Neural cell (in vitro differentiated cells): ENCODE measurements around the gene EHMT1. TPM values are rescaled to one million over a fixed set of nuclear protein-coding genes. Genes with fewer than 3 reads are reported as not detected.

Source experiments
- H2AFZ ChIP-seq: fragments of 200-600, 300-800 bp; sonication (generic), shearing (Covaris generic); 2 replicates; pipeline ENCODE4 v1.6.0; 2014; ENCODE audit warnings: low read depth, mild to moderate bottlenecking, antibody characterized with exemption, low read length, moderate library complexity
- H3F3A ChIP-seq: fragments of 200-600 bp; shearing (Covaris generic); 2 replicates; pipeline ENCODE4 v1.6.1; 2016; ENCODE audit warnings: mild to moderate bottlenecking, moderate library complexity, mixed read lengths, antibody characterized with exemption, low read length; ENCODE audit not compliant: insufficient read depth, poor library complexity, severe bottlenecking
- H3K27ac ChIP-seq: fragments of 200-600, 300-800 bp; sonication (generic), shearing (Covaris generic); 2 replicates; pipeline ENCODE4 v1.5.1; 2014; ENCODE audit warnings: mild to moderate bottlenecking, low read length, moderate library complexity
- H3K27me3 ChIP-seq: fragments of 300-800, 200-600 bp; sonication (generic), shearing (Covaris generic); 2 replicates; pipeline ENCODE4 v1.6.0; 2014; ENCODE audit warnings: mild to moderate bottlenecking, low read depth, low read length, moderate library complexity; ENCODE audit not compliant: insufficient read depth
- H3K36me3 ChIP-seq: fragments of 300-800, 200-600 bp; sonication (generic), shearing (Covaris generic); 2 replicates; pipeline ENCODE4 v1.5.1; 2014; ENCODE audit warnings: mild to moderate bottlenecking, antibody characterized with exemption, low read length, moderate library complexity; ENCODE audit not compliant: insufficient read depth
- H3K4me2 ChIP-seq: fragments of 300-800, 200-600 bp; sonication (generic), shearing (Covaris generic); 2 replicates; pipeline ENCODE4 v1.6.0; 2014; ENCODE audit warnings: mild to moderate bottlenecking, low read length
- H3K4me3 ChIP-seq: fragments of 300-800, 200-600 bp; sonication (generic), shearing (Covaris generic); 2 replicates; pipeline ENCODE4 v1.5.1; 2014; ENCODE audit warnings: mild to moderate bottlenecking, low read length, moderate library complexity
- H3K79me2 ChIP-seq: fragments of 200-600 bp; shearing (Covaris generic); replicated peaks from 2 replicates; pipeline ENCODE4 v1.6.0; 2014; ENCODE audit warnings: mild to moderate bottlenecking, low read length, moderate library complexity; ENCODE audit not compliant: insufficient read depth
- H3K9ac ChIP-seq: fragments of 300-800, 200-600 bp; sonication (generic), shearing (Covaris generic); 2 replicates; pipeline ENCODE4 v1.6.1; 2016; ENCODE audit warnings: mild to moderate bottlenecking, low read length, mixed read lengths
- H3K9me2 ChIP-seq: fragments of 200-600 bp; shearing (Covaris generic); 2 replicates; pipeline ENCODE4 v1.6.1; 2016; ENCODE audit warnings: mild to moderate bottlenecking, low read length, mixed read lengths; ENCODE audit not compliant: insufficient read depth
- H3K9me3 ChIP-seq: fragments of 200-600, 300-800 bp; sonication (generic), shearing (Covaris generic); 2 replicates; pipeline ENCODE4 v1.6.1; 2016; ENCODE audit warnings: mild to moderate bottlenecking, mixed run types, low read length, moderate library complexity, mixed read lengths
- H4K20me1 ChIP-seq: fragments of 200-600 bp; shearing (Covaris generic); 2 replicates; pipeline ENCODE4 v1.6.1; 2016; ENCODE audit warnings: mild to moderate bottlenecking, mixed run types; ENCODE audit not compliant: insufficient read depth
- EP300 ChIP-seq: fragments of 450-650 bp; conservative IDR thresholded peaks from 2 replicates; pipeline ENCODE4 v1.6.1; 2014; ENCODE audit warnings: antibody characterized with exemption, mild to moderate bottlenecking, moderate library complexity; ENCODE audit not compliant: poor library complexity, severe bottlenecking
- EZH2 ChIP-seq: fragments of 200-600, 300-800 bp; shearing (Covaris generic), sonication (generic); IDR thresholded peaks from 2 replicates; pipeline ENCODE4 v1.6.1; 2014; ENCODE audit warnings: antibody characterized with exemption, low read length, borderline replicate concordance, mild to moderate bottlenecking; ENCODE audit not compliant: insufficient read depth, poor library complexity, severe bottlenecking
- MXI1 ChIP-seq: fragments of 450-650 bp; conservative IDR thresholded peaks from 2 replicates; pipeline ENCODE4 v1.6.1; 2014; ENCODE audit warnings: antibody characterized with exemption, mild to moderate bottlenecking; ENCODE audit not compliant: poor library complexity, severe bottlenecking
- POLR2AphosphoS5 ChIP-seq: IDR thresholded peaks from 2 replicates; pipeline ENCODE4 v1.6.1; 2012
- RAD21 ChIP-seq: fragments of 450-650 bp; conservative IDR thresholded peaks from 2 replicates; pipeline ENCODE4 v1.6.1; 2014; ENCODE audit warnings: antibody characterized with exemption, mild to moderate bottlenecking, moderate library complexity
- SMC3 ChIP-seq: fragments of 450-650 bp; conservative IDR thresholded peaks from 2 replicates; pipeline ENCODE4 v1.6.1; 2014; ENCODE audit warnings: antibody characterized with exemption, mild to moderate bottlenecking, moderate library complexity; ENCODE audit not compliant: poor library complexity
- TAF1 ChIP-seq: IDR thresholded peaks from 2 replicates; pipeline ENCODE4 v1.6.1; 2012; ENCODE audit warnings: low read depth
- polyA plus RNA-seq: library from polyadenylated mRNA; depleted of rRNA; stranded (reverse); fragments of >200 nt; gene quantifications from 2 replicates; pipeline ENCODE4 v1.2.3, GENCODE V29; 2014
- TF ChIP-seq, protein P1 (sequence below): IDR thresholded peaks from 2 replicates; pipeline ENCODE4 v1.6.1; 2012; ENCODE audit warnings: borderline replicate concordance
- TF ChIP-seq, protein P2 (sequence below): fragments of 450-650 bp; IDR thresholded peaks from 2 replicates; pipeline ENCODE4 v1.5.1; 2014; ENCODE audit warnings: antibody characterized with exemption, mild to moderate bottlenecking, moderate library complexity; ENCODE audit not compliant: poor library complexity, severe bottlenecking

Gene EHMT1
- polyA plus RNA-seq, 1 donor from 2014 or later, result 53.0 TPM

DNA sequence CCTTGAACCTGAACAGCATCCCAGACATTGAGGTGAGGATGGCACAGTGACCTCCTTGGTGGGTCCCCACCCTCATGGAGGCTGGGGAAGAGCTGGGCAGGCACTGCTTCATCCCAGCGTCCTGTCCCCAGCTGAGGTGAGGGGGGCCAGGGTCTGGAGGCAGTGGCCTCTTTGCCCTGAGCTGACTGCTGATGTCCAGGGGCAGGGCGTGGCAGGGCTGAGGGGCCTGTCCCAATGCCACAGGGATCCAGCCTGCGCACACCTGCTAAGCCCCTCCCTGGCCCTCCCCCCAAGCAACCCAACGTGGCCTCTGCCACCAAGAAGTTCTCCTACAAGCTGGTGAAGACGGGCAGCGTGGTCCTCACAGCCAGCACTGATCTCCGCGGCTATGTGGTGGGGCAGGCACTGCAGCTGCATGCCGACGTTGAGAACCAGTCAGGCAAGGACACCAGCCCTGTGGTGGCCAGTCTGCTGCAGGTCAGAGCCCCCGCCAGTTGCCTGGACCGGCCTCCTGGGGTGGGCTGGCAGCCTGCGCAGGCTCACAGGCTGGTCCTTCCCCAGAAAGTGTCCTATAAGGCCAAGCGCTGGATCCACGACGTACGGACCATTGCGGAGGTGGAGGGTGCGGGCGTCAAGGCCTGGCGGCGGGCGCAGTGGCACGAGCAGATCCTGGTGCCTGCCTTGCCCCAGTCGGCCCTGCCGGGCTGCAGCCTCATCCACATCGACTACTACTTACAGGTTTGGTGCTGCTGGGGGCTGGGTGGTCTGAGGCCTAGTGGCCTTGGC is 4.9 kb upstream of the EHMT1 start:
- Histone ChIP-seq H3F3A (no peaks in the 10 kb centered on the region), H3K27me3 (no peaks in the 10 kb centered on the region), H4K20me1 (no peaks in the 10 kb centered on the region), H3K27ac (no peak overlapping the region), H3K9me2 (no peaks in the 10 kb centered on the region), H3K9ac (no peak overlapping the region), H3K9me3 (no peaks in the 10 kb centered on the region), H3K4me3 (no peak overlapping the region), H3K36me3 (no peaks in the 10 kb centered on the region), H3K79me2 (peaks cover 16% of the 10 kb centered on the region), H2AFZ (no peak overlapping the region), H3K4me2 (no peak overlapping the region)
- TF ChIP-seq EZH2, result no peak
- no peak for TF ChIP-seq EP300
- no peak for TF ChIP-seq RAD21
- TF ChIP-seq POLR2AphosphoS5, result no peak
- TF ChIP-seq TAF1, result no peak
- TF ChIP-seq, protein P1, sequence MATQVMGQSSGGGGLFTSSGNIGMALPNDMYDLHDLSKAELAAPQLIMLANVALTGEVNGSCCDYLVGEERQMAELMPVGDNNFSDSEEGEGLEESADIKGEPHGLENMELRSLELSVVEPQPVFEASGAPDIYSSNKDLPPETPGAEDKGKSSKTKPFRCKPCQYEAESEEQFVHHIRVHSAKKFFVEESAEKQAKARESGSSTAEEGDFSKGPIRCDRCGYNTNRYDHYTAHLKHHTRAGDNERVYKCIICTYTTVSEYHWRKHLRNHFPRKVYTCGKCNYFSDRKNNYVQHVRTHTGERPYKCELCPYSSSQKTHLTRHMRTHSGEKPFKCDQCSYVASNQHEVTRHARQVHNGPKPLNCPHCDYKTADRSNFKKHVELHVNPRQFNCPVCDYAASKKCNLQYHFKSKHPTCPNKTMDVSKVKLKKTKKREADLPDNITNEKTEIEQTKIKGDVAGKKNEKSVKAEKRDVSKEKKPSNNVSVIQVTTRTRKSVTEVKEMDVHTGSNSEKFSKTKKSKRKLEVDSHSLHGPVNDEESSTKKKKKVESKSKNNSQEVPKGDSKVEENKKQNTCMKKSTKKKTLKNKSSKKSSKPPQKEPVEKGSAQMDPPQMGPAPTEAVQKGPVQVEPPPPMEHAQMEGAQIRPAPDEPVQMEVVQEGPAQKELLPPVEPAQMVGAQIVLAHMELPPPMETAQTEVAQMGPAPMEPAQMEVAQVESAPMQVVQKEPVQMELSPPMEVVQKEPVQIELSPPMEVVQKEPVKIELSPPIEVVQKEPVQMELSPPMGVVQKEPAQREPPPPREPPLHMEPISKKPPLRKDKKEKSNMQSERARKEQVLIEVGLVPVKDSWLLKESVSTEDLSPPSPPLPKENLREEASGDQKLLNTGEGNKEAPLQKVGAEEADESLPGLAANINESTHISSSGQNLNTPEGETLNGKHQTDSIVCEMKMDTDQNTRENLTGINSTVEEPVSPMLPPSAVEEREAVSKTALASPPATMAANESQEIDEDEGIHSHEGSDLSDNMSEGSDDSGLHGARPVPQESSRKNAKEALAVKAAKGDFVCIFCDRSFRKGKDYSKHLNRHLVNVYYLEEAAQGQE, result no peak
- no peak for TF ChIP-seq SMC3
- no peak for TF ChIP-seq MXI1
- TF ChIP-seq, protein P2, sequence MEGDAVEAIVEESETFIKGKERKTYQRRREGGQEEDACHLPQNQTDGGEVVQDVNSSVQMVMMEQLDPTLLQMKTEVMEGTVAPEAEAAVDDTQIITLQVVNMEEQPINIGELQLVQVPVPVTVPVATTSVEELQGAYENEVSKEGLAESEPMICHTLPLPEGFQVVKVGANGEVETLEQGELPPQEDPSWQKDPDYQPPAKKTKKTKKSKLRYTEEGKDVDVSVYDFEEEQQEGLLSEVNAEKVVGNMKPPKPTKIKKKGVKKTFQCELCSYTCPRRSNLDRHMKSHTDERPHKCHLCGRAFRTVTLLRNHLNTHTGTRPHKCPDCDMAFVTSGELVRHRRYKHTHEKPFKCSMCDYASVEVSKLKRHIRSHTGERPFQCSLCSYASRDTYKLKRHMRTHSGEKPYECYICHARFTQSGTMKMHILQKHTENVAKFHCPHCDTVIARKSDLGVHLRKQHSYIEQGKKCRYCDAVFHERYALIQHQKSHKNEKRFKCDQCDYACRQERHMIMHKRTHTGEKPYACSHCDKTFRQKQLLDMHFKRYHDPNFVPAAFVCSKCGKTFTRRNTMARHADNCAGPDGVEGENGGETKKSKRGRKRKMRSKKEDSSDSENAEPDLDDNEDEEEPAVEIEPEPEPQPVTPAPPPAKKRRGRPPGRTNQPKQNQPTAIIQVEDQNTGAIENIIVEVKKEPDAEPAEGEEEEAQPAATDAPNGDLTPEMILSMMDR, result no peak

DNA sequence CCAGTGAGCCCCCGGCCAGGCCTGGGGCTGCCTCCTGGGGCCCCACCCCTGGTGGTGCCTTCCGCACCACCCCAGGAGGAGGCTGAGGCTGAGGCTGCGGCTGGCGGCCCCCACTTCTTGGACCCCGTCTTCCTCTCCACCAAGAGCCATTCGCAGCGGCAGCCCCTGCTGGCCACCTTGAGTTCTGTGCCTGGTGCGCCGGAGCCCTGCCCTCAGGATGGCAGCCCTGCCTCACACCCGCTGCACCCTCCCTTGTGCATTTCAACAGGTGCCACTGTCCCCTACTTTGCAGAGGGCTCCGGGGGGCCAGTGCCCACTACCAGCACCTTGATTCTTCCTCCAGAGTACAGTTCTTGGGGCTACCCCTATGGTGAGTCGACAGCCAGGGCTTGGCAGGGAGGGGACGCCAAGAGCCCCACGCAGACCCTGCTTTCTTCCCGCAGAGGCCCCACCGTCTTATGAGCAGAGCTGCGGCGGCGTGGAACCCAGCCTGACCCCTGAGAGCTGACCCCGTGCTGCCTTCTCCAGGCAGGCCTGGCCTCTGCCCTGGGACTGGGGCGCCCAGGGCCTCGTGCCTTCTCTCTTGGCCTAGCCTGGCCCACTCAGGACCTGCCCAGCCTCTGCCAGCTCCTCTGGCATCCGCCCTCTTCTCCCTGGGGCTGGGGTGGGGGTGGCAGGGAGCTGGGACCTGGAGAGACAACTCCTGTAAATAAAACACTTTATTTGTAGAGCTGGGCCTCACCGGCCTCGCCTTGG is 4.0 kb upstream of the EHMT1 start:
- Histone ChIP-seq H3K4me3 (no peak overlapping the region), H3K9me2 (no peaks in the 10 kb centered on the region), H3F3A (no peaks in the 10 kb centered on the region), H2AFZ (no peak overlapping the region), H3K36me3 (no peaks in the 10 kb centered on the region), H3K4me2 (no peak overlapping the region), H3K27me3 (no peaks in the 10 kb centered on the region), H4K20me1 (no peaks in the 10 kb centered on the region), H3K9me3 (no peaks in the 10 kb centered on the region), H3K79me2 (peaks cover 19% of the 10 kb centered on the region), H3K27ac (no peak overlapping the region), H3K9ac (no peak overlapping the region)
- TF ChIP-seq EZH2, result no peak
- TF ChIP-seq MXI1, result no peak
- TF ChIP-seq RAD21, result no peak
- no peak for TF ChIP-seq POLR2AphosphoS5
- no peak for TF ChIP-seq TAF1
- TF ChIP-seq, protein P2, result no peak
- no peak for TF ChIP-seq EP300
- no peak for TF ChIP-seq SMC3
- TF ChIP-seq, protein P1, result no peak
